ENCODE data around the gene SEMA4D.

- TF ChIP-seq CTCF (IDR thresholded peaks at IDR 0.05) (no peak), POLR2A (IDR thresholded peaks at IDR 0.05) (no peak)
These were observed 141.1 kb downstream of the SEMA4D start for GRCh38 chr9:89356782-89357181.

Data from prostate gland (tissue), 2 donors.